Stimulated activated CD8-positive, alpha-beta memory T cell treated with anti-CD3 and anti-CD28 coated beads, Interleukin-12 subunit alpha, Interleukin-12 subunit beta, amount 100 ng/mL, for 24 hours (primary cell): ENCODE measurements around the gene CACNA2D1.
"Not testable (repeated sequence)": the region's sequence is repeated elsewhere in the genome, so short reads cannot be mapped to it uniquely, and the experiment has no call there.

ENCODE experiments used
- DNase-seq: peaks from one replicate; pipeline ENCODE4 v3.0.0-alpha.2; 2020; ENCODE audit errors: extremely low read depth

Gene CACNA2D1

DNA sequence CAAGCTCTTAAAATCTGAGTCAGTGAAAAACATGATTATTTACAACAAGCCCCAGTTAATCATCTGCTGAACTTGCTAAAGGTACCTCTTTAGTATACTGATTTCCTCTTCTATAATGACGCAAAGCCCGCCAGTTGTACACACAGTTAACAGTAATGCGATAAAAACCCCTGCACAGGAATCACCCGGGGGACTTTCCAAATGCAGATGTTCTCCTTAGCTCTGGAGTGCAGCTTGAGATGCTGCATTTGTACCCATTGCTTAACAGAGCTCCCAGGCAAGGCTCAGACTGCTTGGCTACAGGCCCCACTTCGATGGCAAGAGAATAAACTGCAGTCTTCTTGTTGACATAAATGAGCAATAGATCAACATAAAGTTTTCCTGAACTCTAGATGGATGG is 394.1 kb downstream of the CACNA2D1 start:
- DNase-seq: no peak

DNA sequence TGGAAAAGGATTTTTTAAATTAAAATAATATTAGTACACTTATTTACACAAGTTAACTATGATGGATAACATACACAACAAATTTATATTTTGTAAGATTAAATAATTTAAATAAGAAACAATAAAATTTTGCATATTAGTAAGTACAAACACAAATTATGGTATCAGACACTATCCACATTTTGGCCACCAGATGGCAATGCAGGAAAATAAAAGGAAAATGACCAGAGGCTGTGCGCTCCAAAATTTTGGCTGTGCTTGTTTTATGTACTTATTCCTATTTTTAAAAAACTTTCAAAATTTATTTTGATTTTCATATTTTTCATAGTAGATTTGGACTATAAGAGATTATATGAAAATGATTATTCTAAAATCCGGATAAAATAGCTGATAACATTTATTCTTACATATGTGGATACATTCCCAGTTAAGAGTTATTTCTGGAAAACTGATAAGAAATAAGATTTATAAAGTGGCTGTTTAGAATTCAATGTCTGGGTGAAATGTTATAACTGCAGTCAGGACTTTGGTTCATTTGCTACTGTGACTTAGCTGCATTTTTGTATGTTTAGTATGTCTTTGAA is 399.0 kb downstream of the CACNA2D1 start:
- DNase-seq: no peak

DNA sequence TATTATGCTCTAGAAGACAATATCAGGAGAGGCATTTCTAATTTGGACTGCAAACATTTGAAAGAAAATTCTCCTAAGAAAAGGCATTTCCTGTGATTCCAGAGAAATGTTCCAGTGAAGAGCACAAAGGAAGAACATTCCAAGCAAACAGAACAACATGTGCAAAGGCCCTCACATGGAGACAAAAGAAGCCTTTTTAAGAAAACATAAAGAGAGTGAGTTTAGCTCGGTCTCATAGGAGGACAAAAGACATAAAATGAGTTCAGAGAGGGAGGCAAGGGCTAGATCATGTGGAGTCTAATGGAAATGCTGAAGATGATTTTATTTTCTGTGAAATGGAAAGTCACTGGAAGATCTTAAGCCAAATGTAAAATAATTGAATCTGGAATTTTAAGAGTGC is 404.0 kb downstream of the CACNA2D1 start:
- DNase-seq: no peak

- no peak for DNase-seq
These were observed 407.3 kb downstream of the CACNA2D1 start for GRCh38 chr7:82036146-82036886.

DNA sequence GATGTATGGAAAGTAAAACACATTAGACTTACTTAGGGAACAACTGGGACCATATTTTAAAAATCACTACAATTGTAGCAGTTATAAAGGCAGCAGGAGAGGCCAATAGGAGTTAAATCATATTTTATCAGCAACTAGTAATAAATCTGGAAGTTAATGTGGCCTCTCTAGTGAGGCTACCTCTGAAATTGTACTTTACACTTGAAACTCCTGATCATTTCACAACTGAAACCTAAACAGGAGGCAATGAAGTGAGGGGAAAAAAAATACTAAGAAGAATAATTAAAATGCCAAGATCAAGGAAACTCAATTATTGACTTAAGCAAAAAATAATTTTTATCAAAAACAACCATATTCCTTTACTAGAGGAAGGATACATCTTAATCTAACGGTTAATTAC is 408.1 kb downstream of the CACNA2D1 start:
- no peak for DNase-seq

- no peak for DNase-seq
These were observed 410.7 kb downstream of the CACNA2D1 start for GRCh38 chr7:82032901-82033300.

- DNase-seq: no peak
These were observed 414.2 kb downstream of the CACNA2D1 start for GRCh38 chr7:82029236-82029913.

DNA sequence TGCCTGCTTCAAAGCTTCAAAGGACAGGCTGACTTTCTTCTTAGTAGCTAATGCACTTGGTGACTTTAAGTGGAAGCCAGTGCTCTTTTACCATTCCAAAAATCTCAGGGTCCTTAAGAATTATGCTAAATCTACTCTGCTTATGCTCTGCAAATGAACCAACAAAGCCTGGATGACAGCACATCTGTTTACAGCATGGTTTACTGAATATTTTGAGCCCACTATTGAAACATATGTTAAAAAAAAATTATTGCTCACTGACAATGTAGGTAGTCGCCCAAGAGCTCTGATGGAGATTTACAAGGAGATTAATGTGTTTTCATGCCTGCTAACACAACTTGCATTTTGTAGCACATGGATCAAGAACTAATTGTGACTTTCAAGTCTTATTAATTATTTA is 415.5 kb downstream of the CACNA2D1 start:
- DNase-seq: no peak

DNA sequence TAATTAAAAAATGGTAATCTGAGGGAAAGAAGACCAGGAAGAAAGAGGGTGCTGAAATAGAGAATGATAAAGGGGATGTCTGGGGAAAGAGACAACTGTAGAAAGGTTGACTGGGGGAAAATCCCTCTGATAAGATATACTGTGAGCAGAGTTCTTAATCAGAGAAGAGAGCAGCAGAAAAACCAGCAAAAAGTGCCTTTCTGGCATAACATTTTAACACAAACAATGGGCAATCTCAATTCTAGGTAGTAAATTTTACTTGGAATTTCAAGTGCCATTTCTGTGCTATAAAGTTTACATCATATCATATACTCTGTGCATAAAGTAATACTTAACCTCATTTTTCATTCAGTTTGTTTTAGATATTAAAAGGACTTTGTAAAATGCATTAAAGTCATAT is 421.9 kb downstream of the CACNA2D1 start:
- DNase-seq: no peak

DNA sequence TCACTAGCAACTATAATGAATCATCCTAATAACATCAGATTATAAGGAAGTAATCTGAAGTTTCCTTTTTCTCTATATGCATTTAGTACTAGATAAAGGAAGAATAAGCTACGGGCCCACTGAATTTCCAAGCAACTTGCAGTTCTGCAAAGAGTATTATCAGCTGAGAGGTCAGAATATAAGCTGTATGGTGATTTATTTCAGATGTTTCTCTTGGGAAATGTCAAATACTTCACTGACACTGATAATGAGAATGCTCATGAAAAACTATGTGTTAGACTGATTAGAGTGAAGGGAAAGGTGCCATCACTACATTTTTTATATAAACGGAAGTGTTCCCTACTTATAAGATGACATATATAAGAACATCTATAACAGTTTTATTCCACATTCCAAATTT is 422.5 kb downstream of the CACNA2D1 start:
- no peak for DNase-seq

DNA sequence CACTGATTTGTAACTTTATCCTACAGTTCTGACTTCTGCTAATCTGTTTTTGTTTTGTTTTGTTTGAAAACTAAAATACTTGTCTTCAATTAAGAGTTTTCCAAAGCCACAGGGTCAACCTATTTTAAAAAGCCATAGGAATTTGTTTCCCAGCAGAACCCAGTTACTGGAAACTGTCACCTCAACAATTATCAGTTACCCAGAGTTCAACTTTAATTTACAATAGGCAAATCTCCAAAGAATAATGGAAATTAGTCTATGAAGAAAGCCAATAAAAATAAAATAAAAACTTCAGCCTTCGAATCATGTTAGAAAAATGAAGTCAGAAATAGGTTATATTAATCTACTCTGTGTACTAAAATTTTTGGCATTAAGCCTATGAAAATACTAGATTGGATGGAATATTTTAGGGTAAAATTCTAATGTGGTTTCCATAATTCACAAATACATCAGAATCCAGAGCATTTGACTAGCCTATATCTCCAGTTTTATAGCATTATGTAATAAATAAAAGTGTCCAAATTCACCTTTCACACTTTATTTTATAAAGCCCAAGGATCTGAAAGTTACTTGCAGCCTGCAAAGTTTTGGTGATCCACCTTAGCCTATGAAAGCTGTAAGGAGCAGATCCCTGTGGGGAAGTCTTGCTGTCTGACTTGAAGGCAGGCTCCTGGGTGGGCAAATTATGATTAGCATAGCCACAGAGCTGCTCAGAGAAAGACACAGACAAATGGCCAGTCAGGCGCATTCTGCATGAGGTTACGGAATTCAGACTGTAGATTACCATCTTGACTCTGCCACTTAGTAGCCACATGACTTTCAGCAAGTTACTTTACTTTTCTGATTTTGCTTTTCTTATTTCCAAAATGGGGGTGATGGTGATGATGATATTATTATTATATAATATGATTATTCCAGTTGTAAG is 423.8 kb downstream of the CACNA2D1 start:
- DNase-seq: no peak

- DNase-seq: no peak
These were observed 425.4 kb downstream of the CACNA2D1 start for GRCh38 chr7:82018226-82018625.

DNA sequence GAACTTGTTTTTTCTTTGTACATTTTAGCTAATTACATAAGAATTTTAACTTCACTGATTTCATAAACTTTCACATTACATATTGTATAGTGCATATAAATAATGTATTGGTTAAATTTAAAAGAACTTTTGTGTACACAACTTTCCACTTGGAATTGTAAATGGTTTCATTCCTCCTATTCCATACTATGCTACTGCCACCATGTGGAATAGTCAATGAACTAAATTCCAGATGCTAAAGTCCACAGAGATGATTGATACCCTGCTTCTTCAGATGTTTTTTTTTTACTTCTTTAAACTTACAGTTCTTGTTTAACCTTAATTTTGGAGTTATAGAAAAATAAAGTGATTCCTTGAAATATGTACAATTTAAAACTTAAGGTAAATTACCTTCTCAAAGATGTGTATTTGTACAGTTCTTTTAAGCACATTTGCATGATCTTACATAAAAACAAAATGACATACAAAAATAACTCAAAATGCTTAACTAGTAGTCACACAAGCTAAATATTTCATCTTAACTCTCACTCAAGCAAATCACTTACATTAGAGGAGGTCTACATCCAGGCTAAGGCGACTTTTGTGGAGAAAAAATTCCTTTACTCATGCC is 426.1 kb downstream of the CACNA2D1 start:
- no peak for DNase-seq

DNA sequence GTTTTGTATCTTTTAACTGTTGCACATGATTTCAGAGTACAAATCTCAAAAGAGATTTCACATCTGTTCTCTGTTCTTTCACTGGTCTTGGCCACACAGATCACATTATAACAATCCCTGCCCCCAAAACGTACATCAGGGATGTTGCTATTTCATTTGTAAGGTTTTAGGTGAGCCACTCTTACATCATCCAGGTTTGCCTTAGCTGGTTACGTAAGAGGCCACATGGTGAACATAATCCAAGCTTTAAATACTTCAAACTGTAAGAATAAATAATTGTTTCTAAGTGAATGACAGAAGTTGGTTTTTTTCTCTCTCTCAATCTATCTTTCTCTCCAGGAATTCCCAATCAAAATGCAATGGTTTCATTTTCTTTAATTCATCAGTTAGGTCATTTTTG is 427.8 kb downstream of the CACNA2D1 start:
- DNase-seq: no peak

DNA sequence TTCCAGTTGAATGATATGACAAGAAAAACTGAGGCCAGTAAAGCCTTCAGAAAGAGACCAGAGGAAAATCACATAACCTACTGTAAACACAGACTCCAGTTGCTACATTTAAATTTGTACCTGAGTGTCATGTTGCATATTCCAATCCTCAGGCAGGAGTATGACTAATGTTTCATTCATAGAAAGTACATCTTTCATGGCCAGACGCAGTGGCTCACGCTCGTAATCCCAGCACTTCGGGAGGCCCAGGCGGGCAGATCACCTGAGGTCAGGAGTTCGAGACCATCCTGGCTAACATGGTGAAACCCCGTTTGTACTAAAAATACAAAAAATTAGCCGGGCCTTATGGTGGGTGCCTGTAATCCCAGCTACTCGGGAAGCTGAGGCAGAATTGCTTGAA is 429.0 kb downstream of the CACNA2D1 start:
- not testable (repeated sequence) for DNase-seq

- no peak for DNase-seq
These were observed 431.1 kb downstream of the CACNA2D1 start for GRCh38 chr7:82012453-82012852.

- DNase-seq: no peak
These were observed 433.2 kb downstream of the CACNA2D1 start for GRCh38 chr7:82010416-82010815.

DNA sequence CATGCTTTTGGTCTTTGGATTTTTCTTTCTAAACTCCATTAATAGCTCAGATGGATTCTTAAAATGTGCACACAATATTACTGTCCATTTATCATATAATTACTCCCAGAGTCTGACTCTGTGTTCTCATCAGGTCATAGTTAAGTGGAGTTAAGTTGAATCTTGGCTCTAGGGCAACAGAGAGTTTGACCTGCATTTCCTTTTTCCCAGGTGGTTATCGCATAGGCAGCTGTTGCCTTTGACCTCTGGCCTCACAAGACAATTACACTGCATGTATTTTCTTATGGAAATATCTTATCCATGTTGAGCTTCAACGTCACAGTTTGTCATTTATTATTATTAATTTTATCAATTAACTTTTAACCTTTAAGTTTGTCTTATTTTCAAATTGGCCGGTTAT is 436.3 kb downstream of the CACNA2D1 start:
- no peak for DNase-seq

- no peak for DNase-seq
These were observed 438.5 kb downstream of the CACNA2D1 start for GRCh38 chr7:82005056-82005455.

DNA sequence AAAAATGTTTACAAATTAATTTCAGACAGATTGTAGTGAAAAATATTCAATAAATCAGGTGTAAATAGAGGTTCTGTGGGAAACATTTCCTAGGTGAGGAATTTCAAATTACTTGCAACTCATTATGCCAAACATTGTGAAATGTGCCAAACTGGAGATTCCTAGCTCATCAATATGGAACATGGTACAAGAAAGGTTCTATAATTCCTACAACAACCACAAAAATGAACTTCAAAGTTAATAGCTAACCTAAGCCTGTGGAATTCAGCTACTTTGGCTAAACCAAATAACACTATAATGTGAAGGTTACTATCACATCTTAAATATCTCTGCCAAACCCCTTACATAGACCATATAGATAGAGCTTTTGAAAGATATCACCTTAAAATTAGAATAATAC is 450.4 kb downstream of the CACNA2D1 start:
- DNase-seq: no peak

DNA sequence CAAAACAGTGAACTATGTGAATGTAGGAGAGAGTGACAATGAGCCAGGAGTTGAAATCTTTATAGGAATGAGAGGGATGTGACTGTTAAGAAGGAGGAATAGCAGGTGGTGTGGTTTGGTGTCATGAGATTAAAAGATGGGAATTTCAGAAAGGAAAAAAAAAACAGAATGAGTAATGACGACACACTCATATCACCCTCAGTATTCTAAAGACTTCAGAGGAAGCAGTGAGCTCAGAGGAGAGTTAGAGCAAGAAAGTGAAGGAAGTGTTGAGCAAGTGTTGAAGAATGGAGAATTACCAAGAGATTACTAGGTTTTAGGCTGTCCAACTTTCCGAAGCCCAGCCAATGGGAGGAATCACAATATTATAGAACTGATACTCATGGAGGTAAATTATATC is 453.2 kb downstream of the CACNA2D1 start:
- DNase-seq: no peak
